ENCODE results near the gene SNAI3.

The SNAI3 gene

DNA sequence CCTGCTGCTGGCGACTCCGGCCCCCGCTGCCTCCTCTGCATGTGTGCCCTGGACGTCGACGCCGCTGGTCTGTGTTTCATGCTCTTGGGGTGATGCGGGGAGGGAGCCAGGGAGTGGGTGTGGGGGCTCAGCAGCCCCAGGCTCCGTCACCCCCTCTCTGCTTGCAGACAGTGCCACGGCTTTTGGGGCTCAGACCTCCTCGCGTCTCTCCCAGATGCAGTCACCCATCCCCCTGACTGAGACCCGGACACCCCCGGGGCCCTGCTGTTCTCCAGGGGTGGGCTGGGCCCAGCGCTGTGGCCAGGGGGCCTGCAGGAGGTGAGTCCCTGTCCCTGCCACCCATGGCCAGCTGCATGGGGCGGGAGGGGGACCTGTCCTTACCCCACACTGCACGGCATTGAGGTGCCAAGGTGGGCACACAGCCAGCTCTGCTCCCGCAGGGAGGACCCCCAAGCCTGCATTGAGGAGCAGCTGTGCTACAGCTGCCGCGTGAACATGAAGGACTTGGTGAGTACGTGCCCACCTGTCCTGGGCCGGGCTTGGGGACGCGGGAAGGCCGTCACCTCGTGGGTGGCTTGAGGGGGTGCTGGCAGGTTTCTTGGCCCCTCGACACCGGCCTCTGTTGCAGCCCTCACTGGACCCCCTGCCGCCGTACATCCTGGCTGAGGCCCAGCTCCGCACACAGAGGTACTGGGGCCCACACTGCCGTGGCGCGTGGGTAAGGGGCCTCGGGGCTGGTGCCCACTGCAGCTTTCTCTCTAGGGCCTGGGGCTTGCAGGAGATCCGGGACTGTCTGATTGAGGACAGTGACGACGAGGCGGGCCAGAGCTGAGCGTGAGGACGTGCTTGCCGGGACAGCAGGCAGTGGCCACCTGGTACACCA lies 28.4 kb upstream of the SNAI3 start:
- Histone ChIP-seq H3K9ac (ENCODE audit: low read length in 2 of 2) (no peak overlapping the region), H3K4me3 (ENCODE audit: low read length in 2 of 2) (no peak overlapping the region), H3K9me3 (ENCODE audit: control insufficient read depth in 2 of 2, low read length in 2 of 2) (no peaks in the 10 kb centered on the region), H3K27me3 (ENCODE audit: control insufficient read depth in 1 of 2, insufficient read depth in 2 of 2, low read length in 2 of 2) (no peaks in the 10 kb centered on the region), H3K36me3 (ENCODE audit: control insufficient read depth in 2 of 2, insufficient read depth in 2 of 2, low read length in 2 of 2) (peaks cover 34 to 46% of the 10 kb centered on the region in 2 donors), H3K4me1 (ENCODE audit: control insufficient read depth, insufficient read depth, low read length) (peaks cover 7% of the 10 kb centered on the region), H3K27ac (ENCODE audit: low read length) (no peak overlapping the region)

DNA sequence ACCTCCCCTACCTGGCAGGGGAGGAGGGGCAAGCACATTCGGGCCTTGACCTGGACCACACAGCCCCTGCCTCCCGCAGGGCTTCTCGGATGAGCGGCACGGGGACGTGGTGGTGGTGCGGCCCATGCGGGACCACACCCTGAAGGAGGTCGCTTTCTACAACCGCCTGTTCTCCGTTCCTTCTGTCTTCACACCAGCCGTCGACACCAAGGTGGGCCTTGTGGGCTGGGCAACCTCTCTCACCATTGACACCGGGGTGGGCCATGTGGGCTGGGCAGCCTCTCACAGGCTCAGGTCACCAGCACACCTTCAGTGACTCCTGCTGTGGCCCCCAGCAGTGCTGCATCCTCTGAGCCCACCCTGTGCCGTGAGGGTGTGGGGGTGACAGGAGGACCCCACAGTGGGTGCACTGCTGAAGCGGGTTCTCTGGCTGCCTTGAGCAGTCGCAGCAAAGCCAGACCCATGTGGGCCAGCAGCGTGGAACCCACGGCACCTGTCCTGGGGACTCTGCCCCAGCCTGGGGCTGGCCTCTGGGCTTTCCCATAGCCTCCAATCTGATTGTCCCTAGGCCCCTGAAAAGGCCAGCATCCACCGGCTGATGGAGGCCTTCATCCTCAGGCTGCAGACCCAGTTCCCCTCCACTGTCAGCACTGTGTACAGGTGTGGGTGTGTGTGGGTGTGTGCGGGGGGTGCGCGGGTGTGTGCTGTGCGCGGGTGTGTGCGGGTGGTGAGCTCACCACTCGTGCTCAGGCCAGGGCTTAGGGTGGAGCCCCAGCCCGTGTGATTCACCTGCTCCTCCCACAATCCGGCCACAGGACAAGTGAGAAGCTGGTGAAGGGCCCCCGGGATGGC lies 27.5 kb upstream of the SNAI3 start:
- H3K4me3 ChIP-seq (ENCODE audit: low read length in 2 of 2) = no peak overlapping the region
- H3K27ac ChIP-seq (ENCODE audit: low read length) = no peak overlapping the region
- H3K36me3 ChIP-seq (ENCODE audit: control insufficient read depth in 2 of 2, insufficient read depth in 2 of 2, low read length in 2 of 2) = peaks cover 26 to 42% of the 10 kb centered on the region in 2 donors
- H3K9ac ChIP-seq (ENCODE audit: low read length in 2 of 2) = no peak overlapping the region
- H3K4me1 ChIP-seq (ENCODE audit: control insufficient read depth, insufficient read depth, low read length) = no peaks in the 10 kb centered on the region
- no peaks in the 10 kb centered on the region for H3K9me3 ChIP-seq (ENCODE audit: control insufficient read depth in 2 of 2, low read length in 2 of 2)
- no peaks in the 10 kb centered on the region for H3K27me3 ChIP-seq (ENCODE audit: control insufficient read depth in 1 of 2, insufficient read depth in 2 of 2, low read length in 2 of 2)

DNA sequence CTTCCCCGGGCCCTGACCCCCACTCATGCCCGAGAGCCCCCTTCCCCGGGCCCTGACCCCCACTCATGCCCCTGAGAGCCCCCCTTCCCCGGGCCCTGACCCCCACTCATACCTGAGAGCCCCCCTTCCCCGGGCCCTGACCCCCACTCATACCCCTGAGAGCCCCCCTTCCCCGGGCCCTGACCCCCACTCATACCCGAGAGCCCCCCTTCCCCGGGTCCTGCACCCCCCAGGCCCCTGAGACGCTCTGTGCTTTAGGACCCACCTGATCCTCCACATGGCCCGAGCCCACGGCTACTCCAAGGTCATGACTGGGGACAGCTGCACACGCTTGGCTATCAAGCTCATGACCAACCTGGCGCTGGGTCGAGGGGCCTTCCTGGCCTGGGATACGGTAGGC lies 26.7 kb upstream of the SNAI3 start:
- Histone ChIP-seq H3K27ac (ENCODE audit: low read length) (no peak overlapping the region), H3K4me1 (ENCODE audit: control insufficient read depth, insufficient read depth, low read length) (no peaks in the 10 kb centered on the region), H3K4me3 (ENCODE audit: low read length in 2 of 2) (no peak overlapping the region), H3K36me3 (ENCODE audit: control insufficient read depth in 2 of 2, insufficient read depth in 2 of 2, low read length in 2 of 2) (peaks cover 26 to 36% of the 10 kb centered on the region in 2 donors), H3K9ac (ENCODE audit: low read length in 2 of 2) (no peak overlapping the region), H3K9me3 (ENCODE audit: control insufficient read depth in 2 of 2, low read length in 2 of 2) (no peaks in the 10 kb centered on the region), H3K27me3 (ENCODE audit: control insufficient read depth in 1 of 2, insufficient read depth in 2 of 2, low read length in 2 of 2) (no peaks in the 10 kb centered on the region)

DNA sequence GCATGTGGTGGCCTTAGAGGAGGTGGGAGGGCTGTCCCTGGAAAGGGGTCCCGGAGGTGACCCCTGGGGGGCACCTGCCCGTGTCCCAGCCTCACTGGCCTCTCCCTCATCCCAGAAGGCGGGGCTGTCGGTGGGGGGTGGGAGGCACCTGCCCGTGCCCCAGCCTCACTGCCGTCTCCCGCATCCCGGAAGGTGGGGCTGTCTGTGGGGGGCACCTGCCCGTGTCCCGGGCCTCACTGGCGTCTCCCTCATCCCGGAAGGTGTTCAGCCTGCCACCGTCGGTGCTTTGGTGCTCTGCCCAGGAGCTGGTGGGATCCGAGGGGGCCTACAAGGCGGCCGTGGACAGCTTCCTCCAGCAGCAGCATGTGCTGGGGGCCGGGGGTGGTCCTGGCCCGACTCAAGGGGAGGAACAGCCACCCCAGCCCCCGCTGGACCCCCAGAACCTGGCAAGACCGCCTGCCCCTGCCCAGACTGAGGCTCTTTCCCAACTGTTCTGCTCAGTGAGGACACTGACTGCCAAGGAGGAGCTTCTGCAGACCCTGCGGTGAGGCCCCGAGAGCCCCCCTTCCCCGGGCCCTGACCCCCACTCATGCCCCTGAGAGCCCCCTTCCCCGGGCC lies 26.2 kb upstream of the SNAI3 start:
- Histone ChIP-seq H3K36me3 (ENCODE audit: control insufficient read depth in 2 of 2, insufficient read depth in 2 of 2, low read length in 2 of 2) (peaks cover 26 to 34% of the 10 kb centered on the region in 2 donors), H3K4me1 (ENCODE audit: control insufficient read depth, insufficient read depth, low read length) (peaks cover 2% of the 10 kb centered on the region), H3K27me3 (ENCODE audit: control insufficient read depth in 1 of 2, insufficient read depth in 2 of 2, low read length in 2 of 2) (no peaks in the 10 kb centered on the region), H3K27ac (ENCODE audit: low read length) (no peak overlapping the region), H3K9me3 (ENCODE audit: control insufficient read depth in 2 of 2, low read length in 2 of 2) (no peaks in the 10 kb centered on the region), H3K9ac (ENCODE audit: low read length in 2 of 2) (no peak overlapping the region), H3K4me3 (ENCODE audit: low read length in 2 of 2) (no peak overlapping the region)

DNA sequence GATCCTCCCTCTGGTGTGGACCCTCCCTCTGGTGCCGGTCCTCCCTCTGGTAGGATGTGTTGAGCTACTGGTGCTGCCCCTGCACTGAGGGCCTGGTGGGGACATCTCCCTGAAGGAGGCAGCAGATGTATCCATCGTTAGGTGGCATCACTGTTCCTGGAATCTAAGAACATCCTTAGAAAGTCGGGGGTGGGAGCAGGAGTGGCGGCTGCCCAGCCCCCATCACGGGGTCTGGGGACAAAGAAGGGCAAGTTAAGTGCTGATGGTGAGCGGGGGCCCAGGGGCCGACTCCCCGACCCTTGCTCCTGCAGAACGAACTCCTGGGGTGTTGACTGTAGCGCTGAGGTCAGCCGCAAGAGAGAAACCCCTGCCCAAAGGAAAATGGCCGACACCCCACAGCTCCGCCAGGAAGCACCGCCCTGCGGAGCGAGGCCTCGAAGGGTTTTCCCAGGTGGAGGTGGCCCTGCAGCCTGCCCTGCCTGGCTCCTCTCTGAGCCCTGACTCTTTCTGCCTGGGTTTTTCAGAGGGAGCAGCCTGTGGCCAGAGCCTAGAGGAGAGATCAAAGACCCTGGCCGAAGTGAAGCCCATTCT lies 25.5 kb upstream of the SNAI3 start:
- Histone ChIP-seq H3K36me3 (ENCODE audit: control insufficient read depth in 2 of 2, insufficient read depth in 2 of 2, low read length in 2 of 2) (peaks cover 20 to 29% of the 10 kb centered on the region in 2 donors), H3K9me3 (ENCODE audit: control insufficient read depth in 2 of 2, low read length in 2 of 2) (no peaks in the 10 kb centered on the region), H3K27ac (ENCODE audit: low read length) (no peak overlapping the region)

DNA sequence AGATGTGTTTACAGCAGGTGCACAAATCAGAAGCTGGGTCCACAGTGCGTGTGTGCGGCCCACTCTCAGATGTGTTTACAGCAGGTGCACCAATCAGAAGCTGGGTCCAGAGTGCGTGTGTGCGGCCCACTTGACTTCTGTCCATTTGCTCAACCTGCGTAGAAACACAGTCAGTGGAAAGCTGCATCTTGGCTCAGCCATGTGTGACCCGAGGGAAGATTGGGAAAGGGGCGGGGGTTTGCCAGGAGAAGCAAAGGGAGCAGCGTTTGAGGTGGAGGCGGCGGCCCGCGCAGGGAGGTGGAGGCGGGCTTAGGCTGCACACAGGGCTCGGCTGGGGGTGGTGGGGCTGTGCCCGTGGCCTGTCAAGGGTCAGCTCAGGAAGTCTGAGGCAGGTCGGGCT lies 24.2 kb upstream of the SNAI3 start:
- no peak overlapping the region for H3K9ac ChIP-seq (ENCODE audit: low read length in 2 of 2)
- H3K36me3 ChIP-seq (ENCODE audit: control insufficient read depth in 2 of 2, insufficient read depth in 2 of 2, low read length in 2 of 2) = peaks cover 9 to 18% of the 10 kb centered on the region in 2 donors
- H3K27ac ChIP-seq (ENCODE audit: low read length) = no peak overlapping the region
- no peak overlapping the region for H3K4me3 ChIP-seq (ENCODE audit: low read length in 2 of 2)
- H3K27me3 ChIP-seq (ENCODE audit: control insufficient read depth in 1 of 2, insufficient read depth in 2 of 2, low read length in 2 of 2) = no peaks in the 10 kb centered on the region
- H3K4me1 ChIP-seq (ENCODE audit: control insufficient read depth, insufficient read depth, low read length) = peaks cover 12% of the 10 kb centered on the region
- H3K9me3 ChIP-seq (ENCODE audit: control insufficient read depth in 2 of 2, low read length in 2 of 2) = no peaks in the 10 kb centered on the region

More for the DNA sequence above, 25.5 kb upstream of the SNAI3 start:
- H3K9ac ChIP-seq (ENCODE audit: low read length in 2 of 2) = no peak overlapping the region
- H3K27me3 ChIP-seq (ENCODE audit: control insufficient read depth in 1 of 2, insufficient read depth in 2 of 2, low read length in 2 of 2) = no peaks in the 10 kb centered on the region
- H3K4me1 ChIP-seq (ENCODE audit: control insufficient read depth, insufficient read depth, low read length) = peaks cover 8% of the 10 kb centered on the region
- H3K4me3 ChIP-seq (ENCODE audit: low read length in 2 of 2) = no peak overlapping the region

DNA sequence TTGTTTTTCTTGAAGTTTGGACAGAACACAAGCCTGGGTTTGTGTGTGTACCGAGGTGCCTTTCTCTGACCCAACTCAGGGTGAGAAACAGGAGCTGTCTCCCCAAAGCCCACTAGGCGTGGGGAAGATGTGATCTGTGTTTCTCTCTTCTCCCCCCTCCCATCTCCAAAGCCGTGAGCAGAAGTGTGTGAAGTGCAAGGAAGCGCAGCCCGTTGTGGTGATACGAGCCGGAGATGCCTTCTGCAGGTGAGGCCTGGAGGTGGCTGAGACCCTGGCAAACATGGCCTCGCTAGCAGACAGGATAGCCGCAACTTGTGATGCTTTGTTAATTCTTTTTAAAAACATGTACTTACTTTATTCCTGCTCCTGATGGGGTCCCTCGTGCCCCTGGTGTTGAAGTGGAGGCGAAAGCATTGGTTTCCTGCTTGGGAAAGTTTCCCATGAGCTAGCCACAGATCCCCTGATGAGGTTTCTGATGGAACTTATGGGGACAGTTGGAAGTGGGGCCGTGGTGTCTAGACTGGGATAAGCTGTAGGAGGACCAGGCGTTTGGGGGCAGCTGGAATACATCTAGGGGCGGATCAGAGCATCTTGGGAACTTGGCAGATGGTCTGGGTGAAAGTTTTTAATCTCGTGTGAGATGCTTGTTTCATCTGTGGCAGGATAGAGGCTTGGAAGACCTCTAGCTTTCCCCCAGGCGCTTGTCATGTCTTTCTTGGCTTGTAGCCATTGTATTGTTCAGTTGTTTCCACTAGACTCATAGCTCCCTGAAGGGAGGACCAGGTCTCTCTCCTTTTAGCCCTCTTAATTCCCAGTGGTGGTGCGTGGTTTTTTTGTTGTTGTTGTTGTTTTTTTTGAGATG lies 20.9 kb upstream of the SNAI3 start:
- peaks cover 0 to 4% of the 10 kb centered on the region in 2 donors for H3K36me3 ChIP-seq (ENCODE audit: control insufficient read depth in 2 of 2, insufficient read depth in 2 of 2, low read length in 2 of 2)
- H3K27me3 ChIP-seq (ENCODE audit: control insufficient read depth in 1 of 2, insufficient read depth in 2 of 2, low read length in 2 of 2) = no peaks in the 10 kb centered on the region
- peaks cover 26% of the 10 kb centered on the region for H3K4me1 ChIP-seq (ENCODE audit: control insufficient read depth, insufficient read depth, low read length)
- H3K9ac ChIP-seq (ENCODE audit: low read length in 2 of 2) = peak overlapping the region; percentile 84 to 95
- H3K27ac ChIP-seq (ENCODE audit: low read length) = peak overlapping the region; percentile 70
- H3K9me3 ChIP-seq (ENCODE audit: control insufficient read depth in 2 of 2, low read length in 2 of 2) = no peaks in the 10 kb centered on the region
- H3K4me3 ChIP-seq (ENCODE audit: low read length in 2 of 2) = peak overlapping the region; percentile 97

DNA sequence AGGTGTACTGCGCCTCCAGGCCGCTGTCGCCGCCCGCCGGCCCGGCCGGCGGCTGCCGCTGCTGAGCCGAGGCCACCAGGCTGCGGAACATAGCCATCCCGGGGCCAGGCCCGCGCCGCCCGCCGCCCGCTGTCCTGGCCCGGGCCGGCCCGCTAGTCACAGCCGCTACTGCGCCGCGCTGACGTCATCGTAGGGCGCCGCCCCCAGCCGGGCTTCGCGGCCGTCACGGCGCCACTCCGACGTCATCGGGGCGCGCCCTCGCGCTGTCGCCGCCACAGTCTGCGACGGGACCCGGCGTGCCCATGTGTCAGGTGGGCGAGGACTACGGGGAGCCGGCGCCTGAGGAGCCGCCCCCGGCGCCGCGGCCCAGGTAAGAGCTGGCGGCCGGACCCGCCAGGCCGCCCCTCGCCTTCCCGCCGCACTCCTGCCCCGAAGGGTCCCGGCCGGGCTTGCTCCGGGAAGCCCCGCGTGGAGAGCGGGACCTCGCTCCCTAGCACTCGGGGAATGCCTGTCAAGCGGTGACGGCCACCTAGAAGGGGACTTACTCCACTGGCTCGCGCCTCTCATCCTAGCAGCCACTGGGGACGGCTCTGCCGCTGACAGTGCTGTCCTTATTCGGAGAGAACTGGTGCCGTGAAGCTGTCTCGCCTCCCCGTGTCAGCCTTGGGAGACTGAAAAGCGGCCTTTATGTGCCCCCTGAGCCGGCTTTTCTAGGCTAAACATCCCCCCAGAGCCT lies 20.1 kb upstream of the SNAI3 start, which contains the start of the genes CTU2 and RNF166:
CTU2 (plus strand) TSS at position 275 of the 736 bp plus-strand sequence; CDS start at position 303, 28 bp downstream.
RNF166 (minus strand) TSS at position 180 of the 736 bp plus-strand sequence; CDS start at position 97, 83 bp downstream.
- peak within 1 kb of the TSS; percentile 70 for H3K27ac ChIP-seq (ENCODE audit: low read length)
- H3K9ac ChIP-seq (ENCODE audit: low read length in 2 of 2) = peak within 1 kb of the TSS; percentile 86 to 95
- no peaks in the 10 kb centered on the region for H3K27me3 ChIP-seq (ENCODE audit: control insufficient read depth in 1 of 2, insufficient read depth in 2 of 2, low read length in 2 of 2)
- H3K9me3 ChIP-seq (ENCODE audit: control insufficient read depth in 2 of 2, low read length in 2 of 2) = no peaks in the 10 kb centered on the region
- H3K36me3 ChIP-seq (ENCODE audit: control insufficient read depth in 2 of 2, insufficient read depth in 2 of 2, low read length in 2 of 2) = peaks cover 0 to 4% of the 10 kb centered on the region in 2 donors
- peaks cover 27% of the 10 kb centered on the region for H3K4me1 ChIP-seq (ENCODE audit: control insufficient read depth, insufficient read depth, low read length)
- H3K4me3 ChIP-seq (ENCODE audit: low read length in 2 of 2) = peak within 1 kb of the TSS; percentile 97

DNA sequence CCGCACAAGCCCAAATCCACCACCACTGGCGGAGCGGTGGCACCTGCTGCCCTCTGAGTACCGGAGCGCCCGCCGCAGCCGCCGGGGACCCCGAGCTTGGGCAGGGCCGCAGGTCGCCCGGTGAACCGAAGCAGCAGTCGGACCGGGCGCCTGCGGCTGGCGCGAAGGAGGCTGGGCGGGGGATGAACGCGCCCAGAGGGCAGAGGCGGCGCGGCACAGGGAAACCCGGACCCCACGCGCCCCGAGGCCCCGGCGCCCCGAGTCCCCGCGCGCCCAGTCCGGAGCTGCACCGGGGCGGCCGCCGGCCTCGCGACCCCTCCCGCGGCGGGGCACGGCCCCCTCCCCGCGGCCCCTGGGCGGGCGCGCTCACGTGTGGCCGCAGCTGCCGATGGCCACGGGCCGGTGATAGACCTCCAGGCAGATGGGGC lies 19.5 kb upstream of the SNAI3 start:
- Histone ChIP-seq H3K9me3 (ENCODE audit: control insufficient read depth in 2 of 2, low read length in 2 of 2) (no peaks in the 10 kb centered on the region), H3K4me3 (ENCODE audit: low read length in 2 of 2) (peak overlapping the region; percentile 66 to 97), H3K27ac (ENCODE audit: low read length) (peak overlapping the region; percentile 49), H3K9ac (ENCODE audit: low read length in 2 of 2) (peak overlapping the region; percentile 86 to 95), H3K4me1 (ENCODE audit: control insufficient read depth, insufficient read depth, low read length) (peaks cover 30% of the 10 kb centered on the region), H3K27me3 (ENCODE audit: control insufficient read depth in 1 of 2, insufficient read depth in 2 of 2, low read length in 2 of 2) (no peaks in the 10 kb centered on the region), H3K36me3 (ENCODE audit: control insufficient read depth in 2 of 2, insufficient read depth in 2 of 2, low read length in 2 of 2) (peaks cover 0 to 4% of the 10 kb centered on the region in 2 donors)

Data from stomach smooth muscle (tissue), 2 donors.